ENCODE results near the gene CDH13.

DNA sequence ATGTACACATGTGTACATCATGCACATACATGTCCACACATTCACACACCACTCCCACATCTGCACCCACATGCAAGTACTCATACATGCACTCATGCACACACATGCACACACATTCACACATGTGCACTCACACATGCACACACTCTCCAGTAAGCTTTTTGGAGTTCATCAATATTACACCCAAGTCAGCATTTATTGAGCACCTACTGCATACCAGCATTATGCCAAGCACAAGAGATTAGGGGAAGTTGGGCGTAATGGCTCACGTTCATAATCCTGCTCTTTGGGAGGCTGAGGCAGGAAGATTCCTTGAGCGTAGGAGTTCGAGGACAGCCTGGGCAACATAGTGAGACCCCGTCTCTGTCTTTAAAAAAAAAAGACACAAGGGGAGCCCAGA is 1093.4 kb downstream of the CDH13 start:
- TF ChIP-seq, protein P1, sequence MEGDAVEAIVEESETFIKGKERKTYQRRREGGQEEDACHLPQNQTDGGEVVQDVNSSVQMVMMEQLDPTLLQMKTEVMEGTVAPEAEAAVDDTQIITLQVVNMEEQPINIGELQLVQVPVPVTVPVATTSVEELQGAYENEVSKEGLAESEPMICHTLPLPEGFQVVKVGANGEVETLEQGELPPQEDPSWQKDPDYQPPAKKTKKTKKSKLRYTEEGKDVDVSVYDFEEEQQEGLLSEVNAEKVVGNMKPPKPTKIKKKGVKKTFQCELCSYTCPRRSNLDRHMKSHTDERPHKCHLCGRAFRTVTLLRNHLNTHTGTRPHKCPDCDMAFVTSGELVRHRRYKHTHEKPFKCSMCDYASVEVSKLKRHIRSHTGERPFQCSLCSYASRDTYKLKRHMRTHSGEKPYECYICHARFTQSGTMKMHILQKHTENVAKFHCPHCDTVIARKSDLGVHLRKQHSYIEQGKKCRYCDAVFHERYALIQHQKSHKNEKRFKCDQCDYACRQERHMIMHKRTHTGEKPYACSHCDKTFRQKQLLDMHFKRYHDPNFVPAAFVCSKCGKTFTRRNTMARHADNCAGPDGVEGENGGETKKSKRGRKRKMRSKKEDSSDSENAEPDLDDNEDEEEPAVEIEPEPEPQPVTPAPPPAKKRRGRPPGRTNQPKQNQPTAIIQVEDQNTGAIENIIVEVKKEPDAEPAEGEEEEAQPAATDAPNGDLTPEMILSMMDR (IDR thresholded peaks at IDR 0.05) = no peak
- TF ChIP-seq ZFX (IDR thresholded peaks at IDR 0.05; ENCODE audit: borderline replicate concordance) = no peak
